ENCODE data around the gene LZTR1. TPM values are rescaled to one million over a fixed set of nuclear protein-coding genes. Genes with fewer than 3 reads are reported as not detected.

LZTR1 gene
- polyA plus RNA-seq, 2 of the 4 experiments (the other 2 are of a cell fraction), result 14.1 to 23.5 TPM

DNA sequence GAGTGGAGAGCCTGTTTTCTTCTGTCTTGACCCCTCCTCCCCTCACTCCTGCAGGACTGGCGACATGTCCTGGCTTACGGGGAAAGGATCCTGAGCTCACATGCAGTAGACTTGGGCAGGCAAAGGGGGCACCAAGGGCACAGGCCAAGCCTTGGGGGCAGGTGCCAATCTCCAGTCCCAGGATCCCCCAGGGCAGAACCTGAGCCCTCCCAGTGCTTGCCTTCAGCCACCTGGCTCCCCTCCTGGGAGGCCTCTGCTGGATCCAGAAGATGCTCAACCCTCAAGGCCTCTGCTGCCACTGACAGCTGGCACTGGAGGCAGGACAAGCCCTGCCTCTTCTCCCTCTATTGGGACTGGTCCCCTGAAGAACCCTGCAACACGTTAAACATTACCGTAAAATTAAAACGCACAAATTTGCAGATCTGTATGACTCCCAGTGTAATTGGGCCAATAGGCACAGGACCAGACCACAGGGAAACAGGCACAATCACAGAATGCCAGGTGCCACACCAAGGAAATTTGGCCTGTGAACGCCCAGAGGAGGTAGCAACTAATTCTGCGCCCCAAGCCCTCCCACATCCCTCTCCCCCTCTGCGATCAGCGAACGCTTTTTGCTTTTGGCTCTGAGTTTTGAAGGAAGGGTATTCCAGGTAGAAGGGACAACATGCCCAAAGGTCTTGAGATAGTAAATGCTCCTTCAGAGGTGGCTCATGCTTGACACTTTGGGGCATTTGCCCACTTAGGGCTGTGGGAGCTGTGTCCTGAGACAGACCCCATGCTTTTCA lies 967 bp upstream of the LZTR1 start:
- Histone ChIP-seq H3K9me3 (peaks cover 8% of the 10 kb centered on the region; the same call in 1 of the 3 replicates), H3K4me3 (peak overlapping the region; percentile 73), H3K4me2 (peak overlapping the region; percentile 90), H3K27ac (peak overlapping the region; percentile 92 to 97), H3K4me1 (peaks cover 11% of the 10 kb centered on the region; the same call in 2 of the 3 replicates)
- DNase-seq (ENCODE audit: low read depth in 1 of 2, low spot score in 1 of 2), result no peak
- no peak for FAIRE-seq
- CTCF ChIA-PET, result interaction anchor here (0.6 to 2.7 kb wide), 10 partner anchors 11 to 177 kb away, joined by 3 to 10 read pairs (median 4); partner anchors contain the start of gene AIFM3
- TF ChIP-seq JUNB (IDR thresholded peaks at IDR 0.05) (no peak), FOSL2 (IDR thresholded peaks at IDR 0.05) (no peak), FOSL2 (CRISPR knock-in tag; IDR thresholded peaks at IDR 0.05) (no peak), RARB (CRISPR knock-in tag; IDR thresholded peaks at IDR 0.05) (no peak), ZNF302 (CRISPR knock-in tag; IDR thresholded peaks at IDR 0.05) (no peak), HEYL (CRISPR knock-in tag; IDR thresholded peaks at IDR 0.05) (no peak), TP53 (CRISPR knock-in tag; IDR thresholded peaks at IDR 0.05) (no peak), POLR2A (IDR thresholded peaks at IDR 0.05; ENCODE audit: low read length) (no peak), HOXA7 (CRISPR knock-in tag; IDR thresholded peaks at IDR 0.05) (no peak), PBX3 (IDR thresholded peaks at IDR 0.05) (no peak), BCL3 (IDR thresholded peaks at IDR 0.05) (no peak), SREBF2 (IDR thresholded peaks at IDR 0.05) (no peak), MAZ (IDR thresholded peaks at IDR 0.05; ENCODE audit: borderline replicate concordance, low read depth, low read length) (no peak), NR3C1 (IDR thresholded peaks at IDR 0.05) (no peak)
- ATAC-seq, result no peak; a peak in 1 of 6 replicates
- 78% methylated on average over 10 of the region's 10 CpGs for WGBS (ENCODE audit: missing lambda C conversion rate)
- POLR2A ChIA-PET, result interaction anchor here (1.8 to 3.7 kb wide), 3 partner anchors 10 to 96 kb away, joined by 12 to 22 read pairs (median 22); partner anchors contain the start of gene THAP7

DNA sequence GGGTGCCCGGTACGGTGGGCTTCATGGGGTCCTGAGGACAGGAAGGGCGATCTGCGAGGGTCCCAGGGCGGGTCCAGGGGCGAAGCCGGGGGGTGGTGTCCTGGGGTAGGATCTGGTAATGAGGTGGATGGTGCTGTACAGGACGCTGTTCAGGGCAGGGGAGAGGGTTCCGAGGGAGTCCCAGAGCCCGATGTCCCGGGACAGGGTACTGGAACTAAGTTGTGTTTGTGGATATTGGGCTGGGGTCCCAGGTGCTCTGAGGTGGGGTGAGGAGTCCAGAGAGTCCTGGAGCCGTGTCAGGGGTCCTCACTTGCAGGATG lies 426 bp downstream of the LZTR1 start:
- peak; percentile 14 to 58; a peak in 4 of 6 replicates for ATAC-seq

More for the DNA sequence above, 426 bp downstream of the LZTR1 start:
- FAIRE-seq (no peak), DNase-seq (ENCODE audit: low read depth in 1 of 2, low spot score in 1 of 2) (no peak)
- peaks cover 8% of the 10 kb centered on the region; the same call in 1 of the 3 replicates for H3K9me3 ChIP-seq
- H3K4me2 ChIP-seq, result peak overlapping the region; percentile 90
- TF ChIP-seq EHF (CRISPR knock-in tag; IDR thresholded peaks at IDR 0.05) (no peak), RAD21 (conservative IDR thresholded peaks at IDR 0.05 in 1 of 2, IDR thresholded peaks at IDR 0.05 in 1 of 2) (no peak), ZFP36 (IDR thresholded peaks at IDR 0.05; ENCODE audit: borderline replicate concordance, partially characterized antibody) (no peak), REST (IDR thresholded peaks at IDR 0.05) (no peak), FOXS1 (CRISPR knock-in tag; IDR thresholded peaks at IDR 0.05) (no peak), HOXB13 (CRISPR knock-in tag; IDR thresholded peaks at IDR 0.05; ENCODE audit: low read depth) (no peak), USF2 (IDR thresholded peaks at IDR 0.05) (no peak), JUN (IDR thresholded peaks at IDR 0.05) (no peak), HMGXB4 (CRISPR knock-in tag; IDR thresholded peaks at IDR 0.05; ENCODE audit: borderline replicate concordance) (no peak), CBX2 (IDR thresholded peaks at IDR 0.05; ENCODE audit: borderline replicate concordance, low read depth) (no peak), FOSL2 (IDR thresholded peaks at IDR 0.05) (no peak), FOSL2 (CRISPR knock-in tag; IDR thresholded peaks at IDR 0.05) (no peak)
- H3K27ac ChIP-seq, result peak overlapping the region; percentile 92 to 97
- 7% methylated on average over 5 of the region's 12 CpGs for WGBS (ENCODE audit: missing lambda C conversion rate)
- ChIA-PET CTCF (interaction anchor here (0.7 to 2.7 kb wide), 11 partner anchors 9 to 179 kb away, joined by 3 to 10 read pairs (median 4); no protein-coding TSS in a partner anchor), POLR2A (interaction anchor here (0.5 to 3.7 kb wide), 21 partner anchors 8 to 188 kb away, joined by 3 to 22 read pairs (median 4); partner anchors contain the start of genes LRRC74B and THAP7)
- H3K4me1 ChIP-seq, result peaks cover 11% of the 10 kb centered on the region; the same call in 2 of the 3 replicates
- peak overlapping the region; percentile 73 for H3K4me3 ChIP-seq

Data from A549 (cell line).